DOHH2 (cell line): ENCODE results near the gene TFDP1.

Source experiments
- EZH2phosphoT487 ChIP-seq: fragments of 200-600 bp; sonication (generic); IDR thresholded peaks from 2 replicates; pipeline ENCODE4 v1.6.1; 2017; ENCODE audit warnings: borderline replicate concordance, mild to moderate bottlenecking, antibody characterized with exemption, low read length, moderate library complexity, mixed read lengths
- TF ChIP-seq, protein P1 (sequence below): fragments of 200-600 bp; sonication (generic); IDR thresholded peaks from one replicate; pipeline ENCODE4 v1.5.1; 2014; ENCODE audit warnings: antibody characterized with exemption, mild to moderate bottlenecking, low read depth, low read length; ENCODE audit not compliant: poor library complexity, severe bottlenecking

DNA sequence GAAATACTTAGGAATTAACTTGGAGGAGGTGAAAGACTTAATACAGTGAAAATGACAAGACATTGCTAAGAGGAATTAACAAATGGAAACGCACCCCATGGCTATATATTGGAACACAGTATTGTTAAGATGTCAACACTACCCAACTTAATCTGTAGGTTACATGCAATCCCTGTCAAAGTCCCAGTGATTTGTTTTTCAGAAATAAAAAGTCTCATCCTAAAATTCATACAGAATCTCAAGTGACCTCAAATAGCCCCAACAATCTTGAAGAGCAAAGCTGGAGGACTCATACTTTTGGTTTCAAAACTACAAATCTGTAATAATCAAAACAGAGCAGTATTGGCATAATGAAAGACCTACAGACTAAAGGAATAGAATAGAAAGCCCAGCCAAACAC lies 60.2 kb downstream of the TFDP1 start:
- TF ChIP-seq, protein P1, sequence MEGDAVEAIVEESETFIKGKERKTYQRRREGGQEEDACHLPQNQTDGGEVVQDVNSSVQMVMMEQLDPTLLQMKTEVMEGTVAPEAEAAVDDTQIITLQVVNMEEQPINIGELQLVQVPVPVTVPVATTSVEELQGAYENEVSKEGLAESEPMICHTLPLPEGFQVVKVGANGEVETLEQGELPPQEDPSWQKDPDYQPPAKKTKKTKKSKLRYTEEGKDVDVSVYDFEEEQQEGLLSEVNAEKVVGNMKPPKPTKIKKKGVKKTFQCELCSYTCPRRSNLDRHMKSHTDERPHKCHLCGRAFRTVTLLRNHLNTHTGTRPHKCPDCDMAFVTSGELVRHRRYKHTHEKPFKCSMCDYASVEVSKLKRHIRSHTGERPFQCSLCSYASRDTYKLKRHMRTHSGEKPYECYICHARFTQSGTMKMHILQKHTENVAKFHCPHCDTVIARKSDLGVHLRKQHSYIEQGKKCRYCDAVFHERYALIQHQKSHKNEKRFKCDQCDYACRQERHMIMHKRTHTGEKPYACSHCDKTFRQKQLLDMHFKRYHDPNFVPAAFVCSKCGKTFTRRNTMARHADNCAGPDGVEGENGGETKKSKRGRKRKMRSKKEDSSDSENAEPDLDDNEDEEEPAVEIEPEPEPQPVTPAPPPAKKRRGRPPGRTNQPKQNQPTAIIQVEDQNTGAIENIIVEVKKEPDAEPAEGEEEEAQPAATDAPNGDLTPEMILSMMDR, result no peak
- no peak for TF ChIP-seq EZH2phosphoT487
